ENCODE results near the gene THEM5.

THEM5 gene

GRCh38 chr1:151849871-151850270, 3.6 kb downstream of the THEM5 start:
- Histone ChIP-seq H3K9ac (ENCODE audit: low read depth, low read length) (no peak overlapping the region), H3K36me3 (ENCODE audit: insufficient read depth, low read length) (no peaks in the 10 kb centered on the region)

GRCh38 chr1:151849126-151849525, 4.4 kb downstream of the THEM5 start:
- H3K4me3 ChIP-seq (ENCODE audit: low read length): no peak overlapping the region
- no peaks in the 10 kb centered on the region for H3K9me3 ChIP-seq (replicated peaks; ENCODE audit: low read length)
- H3K36me3 ChIP-seq (ENCODE audit: insufficient read depth, low read length): no peaks in the 10 kb centered on the region
- peaks cover 5% of the 10 kb centered on the region for H3K4me1 ChIP-seq (ENCODE audit: control insufficient read depth, insufficient read depth, low read length)
- H3K27me3 ChIP-seq (ENCODE audit: control insufficient read depth, insufficient read depth, low read length): peaks cover 71% of the 10 kb centered on the region
- H3K9ac ChIP-seq (ENCODE audit: low read depth, low read length): no peak overlapping the region
- H3K4me2 ChIP-seq (ENCODE audit: low read length): no peak overlapping the region

More at GRCh38 chr1:151849871-151850270, 3.6 kb downstream of the THEM5 start:
- Histone ChIP-seq H3K4me2 (ENCODE audit: low read length) (no peak overlapping the region), H3K4me1 (ENCODE audit: control insufficient read depth, insufficient read depth, low read length) (peaks cover 5% of the 10 kb centered on the region), H3K9me3 (replicated peaks; ENCODE audit: low read length) (no peaks in the 10 kb centered on the region), H3K4me3 (ENCODE audit: low read length) (no peak overlapping the region), H3K27me3 (ENCODE audit: control insufficient read depth, insufficient read depth, low read length) (peaks cover 63% of the 10 kb centered on the region)

GRCh38 chr1:151847867-151848596, 5.5 kb downstream of the THEM5 start:
- Histone ChIP-seq H3K4me2 (ENCODE audit: low read length) (no peak overlapping the region), H3K27me3 (ENCODE audit: control insufficient read depth, insufficient read depth, low read length) (peaks cover 69% of the 10 kb centered on the region), H3K9me3 (replicated peaks; ENCODE audit: low read length) (no peaks in the 10 kb centered on the region), H3K4me3 (ENCODE audit: low read length) (no peak overlapping the region), H3K4me1 (ENCODE audit: control insufficient read depth, insufficient read depth, low read length) (peaks cover 5% of the 10 kb centered on the region), H3K36me3 (ENCODE audit: insufficient read depth, low read length) (no peaks in the 10 kb centered on the region), H3K9ac (ENCODE audit: low read depth, low read length) (no peak overlapping the region)

GRCh38 chr1:151846686-151847237, 6.8 kb downstream of the THEM5 start:
- H3K4me2 ChIP-seq (ENCODE audit: low read length): no peak overlapping the region
- peaks cover 5% of the 10 kb centered on the region for H3K4me1 ChIP-seq (ENCODE audit: control insufficient read depth, insufficient read depth, low read length)
- H3K9me3 ChIP-seq (replicated peaks; ENCODE audit: low read length): no peaks in the 10 kb centered on the region
- H3K27me3 ChIP-seq (ENCODE audit: control insufficient read depth, insufficient read depth, low read length): peaks cover 61% of the 10 kb centered on the region
- no peaks in the 10 kb centered on the region for H3K36me3 ChIP-seq (ENCODE audit: insufficient read depth, low read length)
- no peak overlapping the region for H3K4me3 ChIP-seq (ENCODE audit: low read length)
- H3K9ac ChIP-seq (ENCODE audit: low read depth, low read length): no peak overlapping the region

- Histone ChIP-seq H3K27me3 (ENCODE audit: control insufficient read depth, insufficient read depth, low read length) (peaks cover 57% of the 10 kb centered on the region), H3K4me2 (ENCODE audit: low read length) (no peak overlapping the region), H3K9ac (ENCODE audit: low read depth, low read length) (no peak overlapping the region)
Observed at GRCh38 chr1:151846062-151846568, 7.4 kb downstream of the THEM5 start.

GRCh38 chr1:151843398-151843797, 10.1 kb downstream of the THEM5 start:
- Histone ChIP-seq H3K4me3 (ENCODE audit: low read length) (no peak overlapping the region), H3K36me3 (ENCODE audit: insufficient read depth, low read length) (no peaks in the 10 kb centered on the region), H3K9me3 (replicated peaks; ENCODE audit: low read length) (no peaks in the 10 kb centered on the region), H3K4me1 (ENCODE audit: control insufficient read depth, insufficient read depth, low read length) (peaks cover 21% of the 10 kb centered on the region), H3K27me3 (ENCODE audit: control insufficient read depth, insufficient read depth, low read length) (peaks cover 50% of the 10 kb centered on the region), H3K4me2 (ENCODE audit: low read length) (no peak overlapping the region), H3K9ac (ENCODE audit: low read depth, low read length) (no peak overlapping the region)

More at GRCh38 chr1:151846062-151846568, 7.4 kb downstream of the THEM5 start:
- Histone ChIP-seq H3K4me1 (ENCODE audit: control insufficient read depth, insufficient read depth, low read length) (peaks cover 11% of the 10 kb centered on the region), H3K9me3 (replicated peaks; ENCODE audit: low read length) (no peaks in the 10 kb centered on the region), H3K36me3 (ENCODE audit: insufficient read depth, low read length) (no peaks in the 10 kb centered on the region), H3K4me3 (ENCODE audit: low read length) (no peak overlapping the region)

GRCh38 chr1:151841141-151841540, 12.4 kb downstream of the THEM5 start:
- no peak overlapping the region for H3K9ac ChIP-seq (ENCODE audit: low read depth, low read length)
- no peaks in the 10 kb centered on the region for H3K9me3 ChIP-seq (replicated peaks; ENCODE audit: low read length)
- H3K4me1 ChIP-seq (ENCODE audit: control insufficient read depth, insufficient read depth, low read length): peaks cover 23% of the 10 kb centered on the region
- H3K27me3 ChIP-seq (ENCODE audit: control insufficient read depth, insufficient read depth, low read length): peaks cover 44% of the 10 kb centered on the region
- H3K36me3 ChIP-seq (ENCODE audit: insufficient read depth, low read length): no peaks in the 10 kb centered on the region
- H3K4me2 ChIP-seq (ENCODE audit: low read length): peak overlapping the region; percentile 2
- no peak overlapping the region for H3K4me3 ChIP-seq (ENCODE audit: low read length)

- Histone ChIP-seq H3K9ac (ENCODE audit: low read depth, low read length) (no peak overlapping the region), H3K27me3 (ENCODE audit: control insufficient read depth, insufficient read depth, low read length) (peaks cover 50% of the 10 kb centered on the region), H3K36me3 (ENCODE audit: insufficient read depth, low read length) (no peaks in the 10 kb centered on the region), H3K4me2 (ENCODE audit: low read length) (no peak overlapping the region), H3K4me1 (ENCODE audit: control insufficient read depth, insufficient read depth, low read length) (peaks cover 23% of the 10 kb centered on the region), H3K9me3 (replicated peaks; ENCODE audit: low read length) (no peaks in the 10 kb centered on the region), H3K4me3 (ENCODE audit: low read length) (no peak overlapping the region)
Observed at GRCh38 chr1:151840421-151840820, 13.1 kb downstream of the THEM5 start.

GRCh38 chr1:151839457-151840403, 13.8 kb downstream of the THEM5 start, which contains the start of gene C2CD4D:
Gene C2CD4D (minus strand): TSS chr1:151839820. CDS start chr1:151838989, 831 bp downstream.
- Histone ChIP-seq H3K4me3 (ENCODE audit: low read length) (peak within 1 kb of the TSS; percentile 64), H3K4me1 (ENCODE audit: control insufficient read depth, insufficient read depth, low read length) (peaks cover 23% of the 10 kb centered on the region), H3K4me2 (ENCODE audit: low read length) (peak within 1 kb of the TSS; percentile 78), H3K27me3 (ENCODE audit: control insufficient read depth, insufficient read depth, low read length) (peaks cover 47% of the 10 kb centered on the region), H3K36me3 (ENCODE audit: insufficient read depth, low read length) (no peaks in the 10 kb centered on the region), H3K9ac (ENCODE audit: low read depth, low read length) (peak within 1 kb of the TSS; percentile 51), H3K9me3 (replicated peaks; ENCODE audit: low read length) (no peaks in the 10 kb centered on the region)

GRCh38 chr1:151839082-151839412, 14.5 kb downstream of the THEM5 start:
- Histone ChIP-seq H3K36me3 (ENCODE audit: insufficient read depth, low read length) (no peaks in the 10 kb centered on the region), H3K4me3 (ENCODE audit: low read length) (peak overlapping the region; percentile 64)

More at GRCh38 chr1:151839082-151839412, 14.5 kb downstream of the THEM5 start:
- Histone ChIP-seq H3K9ac (ENCODE audit: low read depth, low read length) (no peak overlapping the region), H3K27me3 (ENCODE audit: control insufficient read depth, insufficient read depth, low read length) (peaks cover 40% of the 10 kb centered on the region), H3K4me1 (ENCODE audit: control insufficient read depth, insufficient read depth, low read length) (peaks cover 23% of the 10 kb centered on the region), H3K4me2 (ENCODE audit: low read length) (peak overlapping the region; percentile 78), H3K9me3 (replicated peaks; ENCODE audit: low read length) (no peaks in the 10 kb centered on the region)
